Measurements from ENCODE around the gene CDKN2AIP. TPM values are rescaled to one million over a fixed set of nuclear protein-coding genes. Genes with fewer than 3 reads are reported as not detected.
"Not testable (repeated sequence)": the region's sequence is repeated elsewhere in the genome, so short reads cannot be mapped to it uniquely, and the experiment has no call there.

The CDKN2AIP gene
- polyA plus RNA-seq, 4 donors: 33.7 to 39.4 (median 35.8) TPM

- no peak for DNase-seq (ENCODE audit: low read depth in 4 of 4, low spot score in 2 of 4)
These were observed 627 bp downstream of the CDKN2AIP start for GRCh38 chr4:183445097-183445428.

- no peak for DNase-seq (ENCODE audit: low read depth in 4 of 4, low spot score in 2 of 4)
These were observed 3.2 kb downstream of the CDKN2AIP start for GRCh38 chr4:183447646-183448045.

- no peak for DNase-seq (ENCODE audit: low read depth in 4 of 4, low spot score in 2 of 4)
These were observed 4.0 kb downstream of the CDKN2AIP start for GRCh38 chr4:183448436-183448835.

GRCh38 chr4:183449193-183449882 is 4.9 kb downstream of the CDKN2AIP start:
- DNase-seq (ENCODE audit: low read depth in 4 of 4, low spot score in 2 of 4): no peak

- DNase-seq (ENCODE audit: low read depth in 4 of 4, low spot score in 2 of 4): no peak
These were observed 5.7 kb downstream of the CDKN2AIP start for GRCh38 chr4:183450108-183450507.

DNA sequence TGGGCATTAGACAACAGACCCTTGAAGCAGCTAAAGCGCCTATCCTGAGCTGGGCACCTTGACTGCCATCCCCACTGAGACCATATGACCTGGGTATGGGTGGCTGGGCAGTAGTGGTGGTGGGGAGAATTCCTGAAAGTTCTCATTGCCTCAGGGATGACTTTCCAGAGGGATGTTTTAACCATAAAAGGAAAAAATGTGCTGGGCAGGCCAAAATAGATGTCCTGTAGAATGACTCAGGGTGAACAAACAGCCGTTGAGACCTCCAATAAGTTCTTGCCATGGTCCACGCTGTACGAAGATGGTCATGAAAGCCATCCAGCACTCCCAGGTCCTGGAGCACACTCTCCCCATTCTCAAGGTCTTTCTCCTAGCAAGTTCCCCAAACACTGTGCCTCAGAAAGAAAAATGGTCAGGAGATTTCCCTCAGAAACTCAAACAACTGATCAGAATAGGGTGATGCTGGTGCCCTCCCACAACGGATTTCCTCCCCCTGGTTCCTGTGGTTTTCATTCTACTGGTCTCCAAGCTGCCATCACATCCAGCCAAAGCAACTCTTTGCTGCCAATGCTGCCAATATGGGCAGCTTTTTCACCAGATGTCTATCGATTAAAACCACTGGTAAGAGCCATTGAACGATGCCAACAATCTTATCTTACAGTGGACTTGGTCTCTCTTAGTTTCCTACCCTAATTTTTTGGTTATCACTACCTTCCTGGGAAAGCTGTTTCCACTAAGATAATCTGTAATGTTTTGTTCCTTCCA is 11.2 kb downstream of the CDKN2AIP start:
- DNase-seq (ENCODE audit: low read depth in 4 of 4, low spot score in 2 of 4): no peak

DNA sequence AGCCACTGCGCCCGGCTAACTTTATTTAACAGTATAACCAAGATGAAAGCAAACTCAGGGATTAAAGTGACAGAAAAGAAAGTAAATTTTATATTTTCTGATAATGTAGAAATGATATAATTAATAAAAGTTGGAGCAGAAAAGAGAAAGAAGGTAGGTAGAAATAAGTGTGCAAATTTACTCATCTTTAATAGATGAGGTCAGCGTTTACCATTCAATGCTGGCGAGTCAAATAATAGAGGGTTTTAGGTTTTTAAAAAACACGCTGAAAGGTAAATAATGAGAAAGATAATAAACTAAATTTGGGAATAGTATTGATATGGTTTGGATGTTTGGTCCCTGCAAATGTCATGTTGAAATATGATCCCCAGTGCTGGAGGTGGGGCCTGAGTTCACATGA is 13.6 kb downstream of the CDKN2AIP start:
- DNase-seq (ENCODE audit: low read depth in 4 of 4, low spot score in 2 of 4): no peak

DNA sequence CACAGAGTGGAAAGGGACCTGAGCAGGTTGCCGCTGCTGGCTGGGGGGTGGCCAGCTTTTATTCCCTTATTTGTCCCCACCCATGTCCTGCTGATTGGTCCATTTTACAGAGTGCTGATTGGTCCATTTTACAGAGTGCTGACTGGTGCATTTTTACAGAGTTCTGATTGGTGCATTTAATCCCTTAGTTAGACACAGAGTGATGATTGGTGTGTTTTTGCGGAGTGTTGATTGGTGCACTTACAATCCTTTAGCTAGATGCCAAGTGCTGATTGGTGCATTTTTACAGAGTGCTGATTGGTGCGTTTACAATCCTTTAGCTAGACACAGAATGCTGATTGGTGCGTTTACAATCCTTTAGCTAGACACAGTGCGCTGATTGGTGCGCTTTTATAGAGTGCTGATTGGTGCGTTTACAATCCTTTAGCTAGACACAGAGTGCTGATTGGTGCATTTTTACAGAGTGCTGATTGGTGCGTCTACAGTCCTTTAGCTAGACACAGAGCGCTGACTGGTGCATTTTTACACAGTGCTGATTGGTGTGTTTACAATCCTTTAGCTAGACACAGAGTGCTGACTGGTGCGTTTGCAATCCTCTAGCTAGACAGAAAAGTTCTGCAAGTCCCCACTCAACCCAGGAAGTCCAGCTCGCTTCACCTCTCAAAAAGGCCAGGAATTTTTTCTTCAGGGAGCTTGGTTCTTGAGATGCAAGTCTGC is 19.6 kb downstream of the CDKN2AIP start:
- not testable (repeated sequence) for DNase-seq (ENCODE audit: low read depth in 4 of 4, low spot score in 2 of 4)

DNA sequence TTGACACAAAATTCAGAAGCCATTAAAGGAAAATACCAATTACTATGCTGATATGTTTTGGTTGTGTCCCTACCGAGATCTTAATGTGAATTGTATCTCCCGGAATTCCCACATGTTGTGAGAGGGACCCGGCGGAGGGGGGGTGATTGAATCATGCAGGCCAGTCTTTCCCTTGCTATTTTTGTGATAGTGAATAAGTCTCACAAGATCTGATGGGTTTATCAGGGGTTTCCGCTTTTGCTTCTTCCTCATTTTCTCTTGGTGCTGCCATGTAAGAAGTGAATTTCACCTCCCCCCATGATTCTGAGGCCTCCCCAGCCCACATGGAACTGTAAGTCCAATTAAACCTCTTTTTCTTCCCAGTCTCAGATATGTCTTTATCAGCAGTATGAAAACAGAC is 21.4 kb downstream of the CDKN2AIP start:
- not testable (repeated sequence) for DNase-seq (ENCODE audit: low read depth in 4 of 4, low spot score in 2 of 4)

- DNase-seq (ENCODE audit: low read depth in 4 of 4, low spot score in 2 of 4): no peak
These were observed 22.8 kb downstream of the CDKN2AIP start for GRCh38 chr4:183467246-183467645.

DNA sequence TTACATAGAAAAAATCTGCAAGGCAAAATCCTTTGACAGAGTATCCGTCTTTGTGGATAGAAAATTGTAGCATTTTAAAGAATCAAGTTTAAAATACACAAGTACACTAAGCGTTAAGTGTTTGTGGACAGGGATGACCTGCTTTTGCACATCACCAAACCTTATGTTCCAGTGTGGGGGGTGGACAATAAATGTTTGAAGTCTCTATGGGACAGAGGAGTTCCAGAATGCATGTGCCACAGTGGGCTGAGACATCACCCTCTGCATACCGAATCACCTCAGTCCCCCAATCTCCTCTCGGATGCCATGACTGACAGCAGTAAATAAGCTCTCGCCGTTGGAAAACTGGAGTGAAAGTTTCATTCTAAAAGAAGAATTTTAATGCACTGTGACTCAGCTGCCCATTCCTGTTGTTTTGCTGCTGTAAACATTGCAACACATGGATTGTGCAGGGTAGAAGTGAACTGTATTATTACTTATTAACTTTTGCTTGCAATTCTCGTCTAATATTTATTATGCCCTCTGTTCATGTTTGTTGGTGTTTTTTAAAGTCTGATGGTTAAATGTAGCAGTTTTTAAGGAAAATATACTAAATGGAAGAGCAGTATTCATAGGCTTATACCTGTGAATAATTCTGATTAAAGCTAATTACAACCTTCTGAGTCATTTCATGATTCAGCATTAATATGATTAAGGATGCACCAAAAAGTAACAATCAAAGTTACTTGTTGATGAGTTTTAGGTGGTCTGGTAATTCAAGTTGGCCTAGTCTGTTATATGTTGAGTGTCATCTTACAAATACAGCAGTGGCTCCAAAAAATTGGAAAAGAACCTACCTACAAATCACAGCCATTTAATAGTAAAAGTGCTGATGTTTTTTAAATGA is 24.0 kb downstream of the CDKN2AIP start:
- DNase-seq (ENCODE audit: low read depth in 4 of 4, low spot score in 2 of 4): no peak

DNA sequence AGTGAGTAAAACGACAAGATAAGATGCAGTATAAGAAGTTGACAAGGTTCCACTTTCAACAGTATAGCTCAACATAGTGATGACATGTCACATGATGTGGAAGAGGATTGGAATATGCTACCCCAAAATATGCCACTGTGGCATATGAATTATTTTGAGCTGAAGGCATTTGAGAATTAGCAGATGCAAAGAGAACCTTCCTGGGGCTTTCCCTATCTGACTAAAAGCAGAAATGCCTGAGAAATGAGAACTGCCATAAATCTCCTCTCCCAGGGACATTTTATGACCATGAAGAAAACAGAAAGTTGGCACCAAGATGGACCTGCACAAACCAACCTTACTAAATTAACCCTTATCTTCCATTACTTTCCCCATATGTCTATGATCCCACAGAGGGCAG is 24.8 kb downstream of the CDKN2AIP start:
- DNase-seq (ENCODE audit: low read depth in 4 of 4, low spot score in 2 of 4): no peak

DNA sequence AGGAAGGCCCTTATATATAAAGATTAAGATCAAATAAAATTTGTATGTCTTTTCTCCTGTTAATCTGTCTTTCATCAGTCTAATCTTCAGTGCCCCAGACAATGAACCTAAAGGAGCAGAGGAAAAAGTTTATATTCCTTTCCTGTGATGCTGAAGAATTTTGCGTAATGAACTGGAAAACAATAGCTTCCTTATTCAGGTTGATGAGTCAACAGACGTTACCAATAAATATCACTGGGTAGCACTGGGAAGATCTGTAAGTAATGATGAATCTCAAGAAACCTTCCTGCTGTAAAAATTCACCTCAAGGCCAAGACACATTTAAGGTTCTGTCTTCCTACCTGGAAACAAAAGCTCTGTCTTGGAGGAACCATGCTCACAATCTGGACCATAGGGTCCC is 25.5 kb downstream of the CDKN2AIP start:
- DNase-seq (ENCODE audit: low read depth in 4 of 4, low spot score in 2 of 4): no peak

GRCh38 chr4:183470821-183471220 is 26.4 kb downstream of the CDKN2AIP start:
- no peak for DNase-seq (ENCODE audit: low read depth in 4 of 4, low spot score in 2 of 4)

DNA sequence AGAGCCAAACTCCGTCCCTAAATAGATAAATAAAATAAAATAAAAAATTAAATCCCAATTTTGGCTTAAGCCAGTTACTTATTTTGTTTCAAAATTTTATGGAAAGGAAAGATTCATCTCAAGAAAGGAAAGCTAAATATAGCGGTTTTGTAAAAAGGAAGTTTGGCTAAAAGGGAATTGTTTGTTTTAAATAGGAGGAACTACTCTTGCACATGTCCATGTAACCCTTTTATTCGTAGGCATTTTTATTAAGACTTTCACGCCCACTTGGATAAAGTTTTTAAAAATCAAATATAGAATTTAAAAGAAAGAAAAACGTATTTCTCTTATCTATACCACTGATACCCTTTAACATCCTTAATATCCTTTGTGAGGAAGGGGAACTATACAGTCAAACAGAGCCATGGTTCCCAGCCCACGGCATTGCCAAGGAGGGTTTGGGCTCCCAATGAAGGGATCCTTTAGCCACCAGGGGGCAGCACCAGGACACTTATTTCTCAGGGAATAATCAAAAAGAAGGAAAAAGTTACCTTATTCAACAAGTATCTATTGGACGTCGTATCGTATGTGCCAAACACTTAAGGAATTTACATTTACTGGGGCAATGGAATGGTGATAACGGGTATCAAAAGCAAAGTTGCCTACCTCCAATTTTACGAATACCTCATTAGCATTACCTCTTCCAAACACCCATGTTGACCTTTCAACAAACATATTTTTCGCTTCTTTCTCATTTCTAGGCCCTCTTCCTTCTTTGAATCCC is 27.7 kb downstream of the CDKN2AIP start:
- peak; percentile 23 to 81 (median 59) for DNase-seq (ENCODE audit: low read depth in 4 of 4, low spot score in 2 of 4)

DNA sequence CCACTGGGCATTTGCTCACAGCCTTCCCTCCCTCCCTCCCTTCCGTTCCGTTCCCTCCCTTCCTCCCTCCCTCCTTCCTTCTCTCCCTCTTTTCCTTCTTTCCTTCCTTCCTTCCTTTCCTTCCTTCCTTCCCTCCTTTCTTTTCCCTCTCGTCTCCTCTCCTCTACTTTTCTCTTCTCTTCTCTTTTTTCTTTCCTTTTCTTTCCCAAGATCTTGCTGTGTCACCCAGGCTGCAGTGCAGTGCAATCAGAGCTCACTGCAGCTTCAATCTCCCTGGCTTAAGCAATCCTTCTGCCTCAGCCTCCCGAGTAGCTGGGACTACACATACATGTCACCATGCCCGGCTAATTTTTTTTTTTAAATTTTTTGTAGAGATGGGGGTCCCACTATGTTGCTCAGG is 33.7 kb downstream of the CDKN2AIP start:
- no peak for DNase-seq (ENCODE audit: low read depth in 4 of 4, low spot score in 2 of 4)

DNA sequence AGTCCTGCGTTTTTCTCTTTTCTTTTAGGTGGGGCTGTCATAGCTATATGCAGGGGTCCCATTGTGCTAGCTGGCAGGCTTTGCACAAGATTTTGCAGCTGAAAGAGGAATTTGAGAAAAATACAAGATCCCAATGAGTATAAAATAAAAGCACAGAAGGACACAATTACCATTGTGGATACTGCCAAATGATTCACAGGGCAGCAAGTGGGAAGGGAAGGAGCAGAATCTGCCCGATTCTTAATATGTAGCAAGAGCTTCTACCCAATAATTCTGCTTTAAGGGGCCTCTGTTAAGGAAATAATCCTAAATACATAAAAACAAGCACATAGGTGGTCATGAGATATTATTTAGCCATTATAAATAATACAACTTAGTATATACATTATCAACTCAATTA is 34.5 kb downstream of the CDKN2AIP start:
- no peak for DNase-seq (ENCODE audit: low read depth in 4 of 4, low spot score in 2 of 4)

- DNase-seq (ENCODE audit: low read depth in 4 of 4, low spot score in 2 of 4): not testable (repeated sequence)
These were observed 38.2 kb downstream of the CDKN2AIP start for GRCh38 chr4:183482515-183483095.

- no peak for DNase-seq (ENCODE audit: low read depth in 4 of 4, low spot score in 2 of 4)
These were observed 39.6 kb downstream of the CDKN2AIP start for GRCh38 chr4:183483997-183484396.

All from left renal cortex interstitium (tissue), 4 donors.